HL-60 (cell line): Measurements from ENCODE around the gene SCLY.

Experiments used
- DNase-seq, 2 experiments: peaks; one replicate each; pipeline ENCODE4 v3.0.0-alpha.2; 2010 to 2020; ENCODE audit warnings: low read depth in 1 of 2, low spot score in 1 of 2
- H3K27ac ChIP-seq: fragments of 250-450 bp; sonication (Bioruptor Pico); replicated peaks from 2 replicates; pipeline ENCODE4 v1.5.1; 2020; ENCODE audit warnings: mild to moderate bottlenecking, moderate library complexity
- H3K27me3 ChIP-seq: fragments of 250-450 bp; sonication (Bioruptor Pico); 2 replicates; pipeline ENCODE4 v1.5.1; 2021; ENCODE audit warnings: mild to moderate bottlenecking, moderate library complexity; ENCODE audit not compliant: insufficient read depth, poor library complexity, severe bottlenecking
- H3K4me3 ChIP-seq: replicated peaks from 2 replicates; pipeline ENCODE4 v1.5.1; 2011; ENCODE audit warnings: mild to moderate bottlenecking, control low read depth, low read length; ENCODE audit not compliant: insufficient read depth
- GABPA ChIP-seq: IDR thresholded peaks from 2 replicates; pipeline ENCODE4 v1.6.1; 2012; ENCODE audit warnings: low read depth
- POLR2AphosphoS5 ChIP-seq: IDR thresholded peaks from 2 replicates; pipeline ENCODE4 v1.6.1; 2012; ENCODE audit warnings: low read depth
- SPI1 ChIP-seq: IDR thresholded peaks from 2 replicates; pipeline ENCODE4 v1.6.1; 2012; ENCODE audit warnings: low read depth, mild to moderate bottlenecking, borderline replicate concordance
- TF ChIP-seq, protein P1 (sequence below): IDR thresholded peaks from 2 replicates; pipeline ENCODE4 v1.6.1; 2012; ENCODE audit warnings: low read depth; ENCODE audit not compliant: insufficient replicate concordance
- TF ChIP-seq, protein P2 (sequence below): IDR thresholded peaks from one replicate; pipeline ENCODE4 v1.5.1; 2011; ENCODE audit warnings: low read length, control low read depth, inconsistent platforms; ENCODE audit not compliant: insufficient read depth

Gene SCLY

DNA sequence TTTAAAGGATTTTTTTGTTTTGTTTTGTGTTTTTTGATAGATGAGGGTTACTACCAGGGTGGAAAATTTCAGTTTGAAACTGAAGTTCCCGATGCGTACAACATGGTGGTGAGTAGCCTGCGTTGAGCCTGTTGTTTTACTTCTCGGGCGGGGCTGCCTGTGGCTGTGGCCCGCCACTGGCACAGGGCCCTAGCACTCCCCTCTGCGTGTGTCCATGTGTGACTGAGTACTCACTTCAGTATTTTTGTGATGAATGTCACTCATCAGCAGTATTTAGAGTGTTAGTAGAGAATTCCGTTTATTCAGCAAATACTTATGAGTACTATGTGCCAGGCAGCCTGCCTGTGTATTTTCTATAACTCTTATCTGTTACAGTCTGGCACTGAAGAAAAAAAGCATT is 44.3 kb upstream of the SCLY start:
- no peak overlapping the region for H3K27ac ChIP-seq
- no peak overlapping the region for H3K4me3 ChIP-seq
- DNase-seq, result no peak
- no peaks in the 10 kb centered on the region for H3K27me3 ChIP-seq
- TF ChIP-seq GABPA (no peak), SPI1 (no peak), POLR2AphosphoS5 (no peak)
- TF ChIP-seq, protein P1, sequence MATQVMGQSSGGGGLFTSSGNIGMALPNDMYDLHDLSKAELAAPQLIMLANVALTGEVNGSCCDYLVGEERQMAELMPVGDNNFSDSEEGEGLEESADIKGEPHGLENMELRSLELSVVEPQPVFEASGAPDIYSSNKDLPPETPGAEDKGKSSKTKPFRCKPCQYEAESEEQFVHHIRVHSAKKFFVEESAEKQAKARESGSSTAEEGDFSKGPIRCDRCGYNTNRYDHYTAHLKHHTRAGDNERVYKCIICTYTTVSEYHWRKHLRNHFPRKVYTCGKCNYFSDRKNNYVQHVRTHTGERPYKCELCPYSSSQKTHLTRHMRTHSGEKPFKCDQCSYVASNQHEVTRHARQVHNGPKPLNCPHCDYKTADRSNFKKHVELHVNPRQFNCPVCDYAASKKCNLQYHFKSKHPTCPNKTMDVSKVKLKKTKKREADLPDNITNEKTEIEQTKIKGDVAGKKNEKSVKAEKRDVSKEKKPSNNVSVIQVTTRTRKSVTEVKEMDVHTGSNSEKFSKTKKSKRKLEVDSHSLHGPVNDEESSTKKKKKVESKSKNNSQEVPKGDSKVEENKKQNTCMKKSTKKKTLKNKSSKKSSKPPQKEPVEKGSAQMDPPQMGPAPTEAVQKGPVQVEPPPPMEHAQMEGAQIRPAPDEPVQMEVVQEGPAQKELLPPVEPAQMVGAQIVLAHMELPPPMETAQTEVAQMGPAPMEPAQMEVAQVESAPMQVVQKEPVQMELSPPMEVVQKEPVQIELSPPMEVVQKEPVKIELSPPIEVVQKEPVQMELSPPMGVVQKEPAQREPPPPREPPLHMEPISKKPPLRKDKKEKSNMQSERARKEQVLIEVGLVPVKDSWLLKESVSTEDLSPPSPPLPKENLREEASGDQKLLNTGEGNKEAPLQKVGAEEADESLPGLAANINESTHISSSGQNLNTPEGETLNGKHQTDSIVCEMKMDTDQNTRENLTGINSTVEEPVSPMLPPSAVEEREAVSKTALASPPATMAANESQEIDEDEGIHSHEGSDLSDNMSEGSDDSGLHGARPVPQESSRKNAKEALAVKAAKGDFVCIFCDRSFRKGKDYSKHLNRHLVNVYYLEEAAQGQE, result no peak
- TF ChIP-seq, protein P2, sequence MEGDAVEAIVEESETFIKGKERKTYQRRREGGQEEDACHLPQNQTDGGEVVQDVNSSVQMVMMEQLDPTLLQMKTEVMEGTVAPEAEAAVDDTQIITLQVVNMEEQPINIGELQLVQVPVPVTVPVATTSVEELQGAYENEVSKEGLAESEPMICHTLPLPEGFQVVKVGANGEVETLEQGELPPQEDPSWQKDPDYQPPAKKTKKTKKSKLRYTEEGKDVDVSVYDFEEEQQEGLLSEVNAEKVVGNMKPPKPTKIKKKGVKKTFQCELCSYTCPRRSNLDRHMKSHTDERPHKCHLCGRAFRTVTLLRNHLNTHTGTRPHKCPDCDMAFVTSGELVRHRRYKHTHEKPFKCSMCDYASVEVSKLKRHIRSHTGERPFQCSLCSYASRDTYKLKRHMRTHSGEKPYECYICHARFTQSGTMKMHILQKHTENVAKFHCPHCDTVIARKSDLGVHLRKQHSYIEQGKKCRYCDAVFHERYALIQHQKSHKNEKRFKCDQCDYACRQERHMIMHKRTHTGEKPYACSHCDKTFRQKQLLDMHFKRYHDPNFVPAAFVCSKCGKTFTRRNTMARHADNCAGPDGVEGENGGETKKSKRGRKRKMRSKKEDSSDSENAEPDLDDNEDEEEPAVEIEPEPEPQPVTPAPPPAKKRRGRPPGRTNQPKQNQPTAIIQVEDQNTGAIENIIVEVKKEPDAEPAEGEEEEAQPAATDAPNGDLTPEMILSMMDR, result no peak

DNA sequence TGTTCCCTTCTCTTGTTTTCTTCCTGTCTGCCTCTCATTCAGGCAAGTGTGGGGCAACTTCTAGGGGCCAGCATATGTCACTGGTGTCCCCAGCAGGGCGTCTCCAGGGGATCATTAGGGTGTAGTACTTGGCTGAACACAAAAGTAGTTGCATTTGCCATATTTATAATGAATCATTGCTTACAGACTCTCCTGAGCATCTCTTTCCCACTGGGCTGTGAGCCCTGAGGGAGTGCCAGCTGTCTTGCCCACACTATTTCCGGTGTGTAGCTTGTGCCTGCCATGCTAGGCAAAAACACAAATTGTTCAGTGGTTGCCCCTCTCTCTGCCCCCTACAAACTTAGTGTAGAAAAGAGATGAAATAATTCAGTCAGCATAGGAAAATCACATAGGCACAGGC is 40.8 kb upstream of the SCLY start:
- Histone ChIP-seq H3K27ac (no peak overlapping the region), H3K4me3 (no peak overlapping the region), H3K27me3 (no peaks in the 10 kb centered on the region)
- no peak for DNase-seq
- TF ChIP-seq GABPA (no peak), SPI1 (no peak), POLR2AphosphoS5 (no peak)
- TF ChIP-seq, protein P1, result no peak
- TF ChIP-seq, protein P2, result no peak

DNA sequence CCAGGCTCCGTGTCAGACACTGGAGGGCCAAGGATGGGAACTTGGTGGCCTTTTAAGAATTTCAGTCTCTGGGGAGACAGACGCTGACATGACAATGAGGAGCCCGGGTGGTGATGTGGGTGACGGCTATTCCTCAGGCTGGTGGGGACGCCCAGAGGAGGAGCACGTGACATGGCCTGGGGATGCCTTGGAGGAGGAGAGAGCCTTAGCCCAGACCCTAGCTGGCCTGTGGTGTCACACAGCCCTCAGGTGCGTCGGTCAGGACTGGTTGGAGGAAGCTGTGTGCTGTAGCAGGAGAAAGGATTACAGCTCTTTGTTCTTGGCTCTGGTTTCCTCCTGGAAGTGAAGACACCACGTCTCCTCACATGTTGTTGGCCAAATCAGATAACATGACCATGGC is 40.0 kb upstream of the SCLY start:
- no peak for DNase-seq
- no peak for TF ChIP-seq GABPA
- Histone ChIP-seq H3K4me3 (no peak overlapping the region), H3K27ac (no peak overlapping the region), H3K27me3 (no peaks in the 10 kb centered on the region)

DNA sequence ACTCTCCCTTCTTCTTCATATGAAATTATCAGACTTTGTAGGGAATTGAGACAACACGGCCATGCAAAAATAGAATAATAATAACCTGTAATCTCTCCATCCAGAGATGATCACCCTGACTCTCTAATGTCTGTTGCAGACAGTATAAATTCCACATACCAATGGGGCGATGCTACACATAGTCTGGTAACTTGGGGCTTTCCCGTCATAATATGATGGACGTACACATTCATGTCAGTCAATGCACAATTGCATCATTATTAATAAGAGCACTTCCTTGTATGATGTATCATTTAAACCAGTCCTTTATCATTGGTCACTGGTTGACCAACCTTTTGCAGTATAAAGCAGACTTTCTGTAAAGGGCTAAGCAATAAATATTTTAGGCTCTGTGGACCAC is 39.5 kb upstream of the SCLY start:
- no peak overlapping the region for H3K27ac ChIP-seq
- no peak overlapping the region for H3K4me3 ChIP-seq
- DNase-seq, result no peak
- TF ChIP-seq, protein P2, result no peak
- TF ChIP-seq GABPA (no peak), POLR2AphosphoS5 (no peak), SPI1 (no peak)
- TF ChIP-seq, protein P1, result no peak
- H3K27me3 ChIP-seq, result no peaks in the 10 kb centered on the region
